Middle frontal gyrus (tissue), 1 donor: ENCODE measurements around the gene HERC4.
"Not testable (repeated sequence)": the region's sequence is repeated elsewhere in the genome, so short reads cannot be mapped to it uniquely, and the experiment has no call there.

Source experiments
- DNase-seq: peaks from one replicate; pipeline ENCODE4 v3.0.0-alpha.2; 2015; ENCODE audit warnings: low spot score; ENCODE audit errors: extremely low spot score

The HERC4 gene

DNA sequence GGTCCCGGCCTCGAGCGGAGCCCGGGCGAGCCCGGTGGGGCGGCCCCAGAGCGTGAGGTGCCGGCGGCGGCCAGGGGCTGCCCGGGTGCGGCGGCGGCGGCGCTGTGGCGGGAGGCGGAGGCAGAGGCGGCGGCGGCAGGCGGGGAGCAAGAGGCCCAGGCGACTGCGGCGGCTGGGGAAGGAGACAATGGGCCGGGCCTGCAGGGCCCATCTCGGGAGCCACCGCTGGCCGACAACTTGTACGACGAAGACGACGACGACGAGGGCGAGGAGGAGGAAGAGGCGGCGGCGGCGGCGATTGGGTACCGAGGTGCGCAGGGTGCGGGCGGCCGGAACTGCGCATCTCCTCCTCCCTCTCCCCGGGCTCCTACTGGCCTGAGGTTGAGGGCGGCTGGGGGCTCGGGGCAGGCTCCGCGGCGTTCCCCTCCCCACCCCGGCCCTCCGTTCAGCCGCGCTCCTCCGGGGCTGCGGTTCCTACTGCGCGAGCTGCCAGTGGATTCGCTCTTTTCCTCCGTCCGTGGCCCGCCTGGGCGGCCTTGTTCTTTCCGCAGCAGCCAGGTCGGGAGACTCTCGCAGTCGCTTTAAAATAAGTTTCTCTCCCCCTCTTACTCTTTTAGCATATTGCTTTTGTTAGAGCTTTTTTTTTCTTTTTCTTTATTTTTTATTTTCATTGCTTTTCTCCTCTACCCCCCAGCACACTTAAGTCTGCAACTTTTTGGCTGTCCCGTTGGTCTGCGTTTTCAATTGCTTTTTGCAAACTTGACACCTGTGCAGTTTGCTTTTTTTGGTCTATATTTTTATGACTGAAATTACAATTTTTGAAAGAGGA is 190.0 kb downstream of the HERC4 start:
- DNase-seq = peak; percentile 4

GRCh38 chr10:67884313-67884841 is 190.7 kb downstream of the HERC4 start, which contains the start of gene SIRT1:
SIRT1 (plus strand) TSS chr10:67884656; CDS start chr10:67884722, 66 bp downstream.
- peak; percentile 91 for DNase-seq

DNA sequence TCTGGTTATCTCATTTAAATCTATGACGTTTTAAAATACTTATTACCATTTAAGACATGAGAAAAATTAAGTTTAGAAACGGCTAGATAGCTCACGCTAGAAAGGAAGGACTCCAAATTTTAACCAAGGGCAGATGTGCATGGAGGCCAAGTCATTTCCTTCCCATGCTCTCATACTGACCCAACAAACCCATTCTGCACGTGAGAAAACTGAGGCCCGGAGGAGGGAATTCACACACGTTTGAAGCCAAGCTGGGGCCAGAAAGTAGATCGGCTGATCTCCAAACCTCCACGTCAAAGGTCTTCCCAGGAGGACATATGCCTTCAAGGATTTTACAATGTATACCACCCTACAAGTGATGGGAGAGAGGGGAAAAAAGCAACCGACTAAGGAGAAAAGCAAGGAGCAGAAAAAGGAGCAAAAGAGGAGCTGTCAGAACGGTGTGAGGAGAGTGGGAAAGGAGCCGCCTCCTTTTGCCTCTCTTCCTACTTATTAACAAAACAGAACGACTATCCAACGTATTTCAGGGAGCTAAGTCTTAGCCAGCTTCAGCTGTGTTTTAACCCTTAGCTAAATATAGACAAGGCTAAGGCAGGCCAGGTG is 191.3 kb downstream of the HERC4 start:
- DNase-seq = no peak

DNA sequence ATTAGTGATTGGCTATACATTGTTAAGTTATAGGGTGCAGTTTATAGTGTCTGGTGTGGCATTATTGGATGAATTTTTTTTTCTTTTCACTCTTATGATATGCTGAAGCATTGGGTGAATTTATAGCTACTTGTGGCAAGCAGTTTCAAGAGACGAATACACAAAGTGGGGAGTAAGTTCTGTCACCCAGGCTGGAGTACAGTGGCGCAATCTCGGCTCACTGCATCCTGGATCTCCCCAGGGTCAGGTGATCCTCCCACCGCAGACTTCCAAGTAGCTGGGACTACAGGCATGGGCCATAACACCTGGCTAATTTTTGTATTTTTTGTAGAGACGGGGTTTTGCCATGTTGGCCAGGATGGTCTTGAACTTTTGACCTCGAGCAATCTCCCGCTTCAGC is 196.9 kb downstream of the HERC4 start:
- DNase-seq = no peak

DNA sequence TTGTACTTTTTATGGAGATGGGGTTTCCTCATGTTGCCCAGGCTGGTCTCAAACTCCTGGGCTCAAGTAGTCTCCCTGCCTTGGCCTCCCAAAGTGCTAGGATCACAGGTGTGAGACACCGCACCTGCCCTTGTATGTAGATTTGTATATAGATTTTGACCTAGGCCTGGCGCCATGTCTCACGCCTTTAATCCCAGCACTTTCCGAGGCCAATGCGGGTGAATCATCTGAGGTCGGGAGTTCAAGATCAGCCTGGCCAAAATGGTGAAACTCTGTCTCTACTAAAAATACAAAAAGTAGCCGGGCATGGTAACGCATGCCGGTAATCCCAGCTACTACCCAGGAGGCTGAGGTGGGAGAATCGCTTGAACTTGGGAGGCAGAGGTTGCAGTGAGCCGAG is 197.7 kb downstream of the HERC4 start:
- not testable (repeated sequence) for DNase-seq

GRCh38 chr10:67875340-67876238 is 199.5 kb downstream of the HERC4 start:
- no peak for DNase-seq
